Lower leg skin (tissue), 3 donors: Measurements from ENCODE around the gene XKR8.

Source experiments
- POLR2A ChIP-seq, 2 donors: fragments of 450-650 bp; IDR thresholded peaks; one replicate each; pipeline ENCODE4 v1.6.1; 2016 to 2017; ENCODE audit warnings: antibody characterized with exemption in 2 of 2, mild to moderate bottlenecking in 1 of 2, moderate library complexity in 1 of 2
- TF ChIP-seq, protein P1 (sequence below), 3 donors: fragments of 450-650 bp; IDR thresholded peaks; one replicate each; pipeline ENCODE4 v1.5.1; 2016; ENCODE audit warnings: antibody characterized with exemption in 3 of 3, mild to moderate bottlenecking in 3 of 3, moderate library complexity in 2 of 3

DNA sequence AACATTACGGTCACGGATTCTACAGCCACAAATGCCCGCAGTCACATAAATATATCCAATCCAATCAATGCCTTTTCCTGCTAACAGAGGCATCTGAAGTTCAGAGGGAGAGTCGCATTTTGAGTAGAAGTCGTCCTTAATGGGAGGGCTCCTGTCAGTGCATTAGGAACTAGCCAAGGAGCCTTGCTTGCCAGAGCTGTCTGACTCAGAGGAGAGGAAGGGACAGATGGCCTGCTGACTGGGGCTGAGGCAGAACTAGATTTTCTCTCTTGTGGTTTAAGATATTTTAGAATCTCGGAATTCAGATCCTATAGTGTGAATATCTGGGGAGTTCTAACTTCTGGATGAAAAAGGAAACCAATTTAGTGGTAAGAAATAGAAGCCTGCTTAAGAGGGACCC is 10.6 kb downstream of the XKR8 start:
- TF ChIP-seq, protein P1, sequence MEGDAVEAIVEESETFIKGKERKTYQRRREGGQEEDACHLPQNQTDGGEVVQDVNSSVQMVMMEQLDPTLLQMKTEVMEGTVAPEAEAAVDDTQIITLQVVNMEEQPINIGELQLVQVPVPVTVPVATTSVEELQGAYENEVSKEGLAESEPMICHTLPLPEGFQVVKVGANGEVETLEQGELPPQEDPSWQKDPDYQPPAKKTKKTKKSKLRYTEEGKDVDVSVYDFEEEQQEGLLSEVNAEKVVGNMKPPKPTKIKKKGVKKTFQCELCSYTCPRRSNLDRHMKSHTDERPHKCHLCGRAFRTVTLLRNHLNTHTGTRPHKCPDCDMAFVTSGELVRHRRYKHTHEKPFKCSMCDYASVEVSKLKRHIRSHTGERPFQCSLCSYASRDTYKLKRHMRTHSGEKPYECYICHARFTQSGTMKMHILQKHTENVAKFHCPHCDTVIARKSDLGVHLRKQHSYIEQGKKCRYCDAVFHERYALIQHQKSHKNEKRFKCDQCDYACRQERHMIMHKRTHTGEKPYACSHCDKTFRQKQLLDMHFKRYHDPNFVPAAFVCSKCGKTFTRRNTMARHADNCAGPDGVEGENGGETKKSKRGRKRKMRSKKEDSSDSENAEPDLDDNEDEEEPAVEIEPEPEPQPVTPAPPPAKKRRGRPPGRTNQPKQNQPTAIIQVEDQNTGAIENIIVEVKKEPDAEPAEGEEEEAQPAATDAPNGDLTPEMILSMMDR (IDR thresholded peaks at IDR 0.05): no peak
- no peak for TF ChIP-seq POLR2A (IDR thresholded peaks at IDR 0.05)
